Gastroesophageal sphincter (tissue), 3 donors: ENCODE results near the gene RAB17.

Experiments used
- POLR2A ChIP-seq, 2 donors: fragments of 450-650 bp; IDR thresholded peaks; one replicate each; pipeline ENCODE4 v1.6.1; 2017; ENCODE audit warnings: antibody characterized with exemption in 2 of 2, mild to moderate bottlenecking in 2 of 2, moderate library complexity in 1 of 2
- TF ChIP-seq, protein P1 (sequence below), 4 experiments: fragments of 200-600 bp in 2 of 4; fragments of 450-650 bp in 2 of 4; sonication (generic) in 1 of 4; IDR thresholded peaks; one replicate each; pipeline ENCODE4 v1.5.1; 2017 to 2019; ENCODE audit warnings: antibody characterized with exemption in 4 of 4, mild to moderate bottlenecking in 2 of 4, moderate library complexity in 2 of 4

DNA sequence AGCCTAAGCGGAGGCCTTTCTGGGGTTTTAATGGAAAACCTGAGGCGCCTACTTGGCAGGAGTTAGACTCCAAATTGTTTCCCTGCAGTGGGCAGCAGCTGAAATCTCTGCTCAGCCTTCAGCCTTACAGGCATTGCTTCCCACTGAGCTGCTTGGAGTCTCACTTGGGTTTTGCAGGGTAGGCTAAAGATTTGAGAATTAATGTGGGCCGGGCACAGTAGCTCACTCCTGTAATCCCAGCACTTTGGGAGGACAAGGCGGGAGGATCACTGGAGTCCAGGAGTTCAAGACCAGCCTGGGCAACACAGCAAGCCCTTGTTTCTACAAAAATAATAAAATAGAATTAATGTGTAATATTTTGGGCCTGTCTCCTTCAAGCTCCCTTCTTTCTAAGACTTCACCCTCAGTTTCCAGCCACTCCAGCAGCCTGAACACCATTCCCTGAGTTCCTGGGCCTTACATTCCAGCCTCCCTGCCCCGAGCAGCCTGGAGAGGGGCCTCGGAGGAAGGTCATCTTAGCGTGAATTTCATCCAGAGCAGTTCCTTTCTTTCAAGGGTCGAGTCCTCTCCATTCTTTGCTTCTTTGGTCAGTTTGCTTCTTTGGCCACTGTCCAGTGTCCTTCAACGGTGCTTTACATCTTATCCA is 9.1 kb upstream of the RAB17 start:
- TF ChIP-seq, protein P1, sequence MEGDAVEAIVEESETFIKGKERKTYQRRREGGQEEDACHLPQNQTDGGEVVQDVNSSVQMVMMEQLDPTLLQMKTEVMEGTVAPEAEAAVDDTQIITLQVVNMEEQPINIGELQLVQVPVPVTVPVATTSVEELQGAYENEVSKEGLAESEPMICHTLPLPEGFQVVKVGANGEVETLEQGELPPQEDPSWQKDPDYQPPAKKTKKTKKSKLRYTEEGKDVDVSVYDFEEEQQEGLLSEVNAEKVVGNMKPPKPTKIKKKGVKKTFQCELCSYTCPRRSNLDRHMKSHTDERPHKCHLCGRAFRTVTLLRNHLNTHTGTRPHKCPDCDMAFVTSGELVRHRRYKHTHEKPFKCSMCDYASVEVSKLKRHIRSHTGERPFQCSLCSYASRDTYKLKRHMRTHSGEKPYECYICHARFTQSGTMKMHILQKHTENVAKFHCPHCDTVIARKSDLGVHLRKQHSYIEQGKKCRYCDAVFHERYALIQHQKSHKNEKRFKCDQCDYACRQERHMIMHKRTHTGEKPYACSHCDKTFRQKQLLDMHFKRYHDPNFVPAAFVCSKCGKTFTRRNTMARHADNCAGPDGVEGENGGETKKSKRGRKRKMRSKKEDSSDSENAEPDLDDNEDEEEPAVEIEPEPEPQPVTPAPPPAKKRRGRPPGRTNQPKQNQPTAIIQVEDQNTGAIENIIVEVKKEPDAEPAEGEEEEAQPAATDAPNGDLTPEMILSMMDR (IDR thresholded peaks at IDR 0.05): no peak
- no peak for TF ChIP-seq POLR2A (IDR thresholded peaks at IDR 0.05)
